GM12878 (cell line): ENCODE results near the gene GJB4. TPM values are rescaled to one million over a fixed set of nuclear protein-coding genes. Genes with fewer than 3 reads are reported as not detected.

ENCODE experiments used
- ATAC-seq: fragments of 200-7000 bp; cut with Tn5 transposase; 3 replicates; pipeline ENCODE4 v1.9.1; 2020; ENCODE audit warnings: mild to moderate bottlenecking, moderate library complexity
- BruUV-seq: library from RNA; stranded (reverse); fragments of 400-500 nt; replicated peaks from 2 replicates; lab custom pipeline; 2021; lab: Mats Ljungman, UMichigan
- CTCF ChIA-PET: fragments of 300-600 bp; sonication (Branson Sonifier 250); formaldehyde crosslinking; extraction: SDS; loops from one replicate; lab custom pipeline; 2021; ENCODE audit warnings: inconsistent platforms; lab: Yijun Ruan, JAX
- POLR2A ChIA-PET: fragments of 350-600 bp; formaldehyde crosslinking; extraction: SDS; loops from one replicate; lab custom pipeline; 2021; ENCODE audit warnings: inconsistent platforms; lab: Charles Lee
- RAD21 ChIA-PET: fragments of 300-600 bp; sonication (Branson Sonifier 250); formaldehyde crosslinking; loops from one replicate; lab custom pipeline; 2023; ENCODE audit warnings: antibody characterized with exemption; ENCODE audit not compliant: unreplicated experiment; lab: Charles Lee
- SMC1A ChIA-PET: fragments of 300-600 bp; sonication (Branson Sonifier 250); formaldehyde crosslinking; loops from one replicate; lab custom pipeline; 2023; ENCODE audit not compliant: unreplicated experiment, uncharacterized antibody; lab: Charles Lee
- DNase-seq: peaks from one replicate; pipeline ENCODE4 v3.0.0-alpha.2; 2011; ENCODE audit warnings: low read depth, low spot score
- FAIRE-seq: peaks from 3 replicates; lab custom pipeline; 2011; peaks lifted over from hg19 to GRCh38; lab: Jason Lieb, UNC
- H2AFZ ChIP-seq: 2 replicates; pipeline ENCODE4 v1.6.0; 2011; ENCODE audit warnings: low read depth, low read length, control low read depth; ENCODE audit not compliant: control insufficient read depth
- H3K27ac ChIP-seq: 2 replicates; pipeline ENCODE4 v1.5.1; 2011; ENCODE audit warnings: control low read depth; ENCODE audit not compliant: control insufficient read depth, insufficient read depth
- H3K27me3 ChIP-seq, 2 experiments: replicated peaks in 1 of 2; 2 replicates each; pipeline versions ENCODE4 v1.6.0 to v1.6.1; 2011; ENCODE audit warnings: low read length in 1 of 2; ENCODE audit not compliant: control insufficient read depth in 2 of 2, insufficient read depth in 2 of 2
- H3K36me3 ChIP-seq, 2 experiments: 2 replicates each; pipeline ENCODE4 v1.5.1; 2011; ENCODE audit warnings: low read length in 1 of 2; ENCODE audit not compliant: control insufficient read depth in 2 of 2, insufficient read depth in 2 of 2
- H3K4me1 ChIP-seq: 2 replicates; pipeline ENCODE4 v1.6.1; 2011; ENCODE audit warnings: mild to moderate bottlenecking, low read length, moderate library complexity, mixed read lengths; ENCODE audit not compliant: control insufficient read depth, insufficient read depth
- H3K4me2 ChIP-seq: 2 replicates; pipeline ENCODE4 v1.6.0; 2011; ENCODE audit warnings: control low read depth; ENCODE audit not compliant: control insufficient read depth, insufficient read depth
- H3K4me3 ChIP-seq: fragments of 200-600 bp; sonication (generic); 2 replicates; pipeline ENCODE4 v1.5.1; 2016
- H3K79me2 ChIP-seq: 2 replicates; pipeline ENCODE4 v1.6.0; 2011; ENCODE audit warnings: low read length; ENCODE audit not compliant: control insufficient read depth, insufficient read depth
- H3K9ac ChIP-seq: 2 replicates; pipeline ENCODE4 v1.8.0; 2011; ENCODE audit warnings: low read length, control low read depth, mixed read lengths; ENCODE audit not compliant: control insufficient read depth, insufficient read depth
- H3K9me3 ChIP-seq: replicated peaks from 3 replicates; pipeline ENCODE4 v1.5.1; 2011; ENCODE audit warnings: mild to moderate bottlenecking, low read length; ENCODE audit not compliant: control insufficient read depth, insufficient read depth
- H4K20me1 ChIP-seq: 2 replicates; pipeline ENCODE4 v1.6.0; 2011; ENCODE audit not compliant: control insufficient read depth, insufficient read depth
- BCLAF1 ChIP-seq: fragments of 450-650 bp; IDR thresholded peaks from 2 replicates; pipeline ENCODE4 v1.6.1; 2017; ENCODE audit warnings: antibody characterized with exemption, mild to moderate bottlenecking, moderate library complexity
- CUX1 ChIP-seq: IDR thresholded peaks from 2 replicates; pipeline ENCODE4 v1.6.1; 2012; ENCODE audit warnings: improper control_type of control experiment, low read depth, low read length; ENCODE audit not compliant: insufficient replicate concordance
- KAT2A ChIP-seq: conservative IDR thresholded peaks from 2 replicates; pipeline ENCODE4 v1.6.1; 2011; ENCODE audit warnings: low read depth, low read length; ENCODE audit not compliant: control insufficient read depth
- USF1 ChIP-seq: IDR thresholded peaks from 2 replicates; pipeline ENCODE4 v1.6.1; 2011; ENCODE audit warnings: borderline replicate concordance, low read depth, mild to moderate bottlenecking, moderate library complexity, mixed read lengths, low read length; ENCODE audit not compliant: insufficient read depth; ENCODE audit errors: extremely low read length
- WGBS: methylation state at CpG from one replicate; pipeline ENCODE4 v1.1.6; 2016; ENCODE audit warnings: low lambda C conversion rate; ENCODE audit not compliant: insufficient replicate concordance, insufficient coverage; ENCODE audit errors: missing lambda C conversion rate; 5-methylcytosine and 5-hydroxymethylcytosine counted together
- in situ Hi-C: fragments of 300-500 bp; cut with MboI; formaldehyde crosslinking; loops from 9 replicates; pipeline ENCODE4 v1.14.3; 2018; ENCODE audit warnings: mixed read lengths
- intact Hi-C: fragments of 100-400 bp; cut with micrococcal nuclease; formaldehyde crosslinking; loops from one replicate; pipeline ENCODE4 v1.14.2; 2022; ENCODE audit not compliant: unreplicated experiment
- polyA plus RNA-seq, 11 experiments: library from polyadenylated mRNA; depleted of rRNA in 4 of 11; unstranded in 6 of 11; stranded (reverse) in 5 of 11; fragments of >200 nt; fragmentation: Nextera tagmentation in 4 of 11; fragmentation: Illumina TruSeq in 1 of 11; extraction: Ambion mirVana in 4 of 11; extraction: Trizol in 1 of 11; gene quantifications; 1 replicate in 1 of 11; 2 replicates in 10 of 11; pipeline versions ENCODE4 v1.2.1 to v1.2.3, GENCODE V29; 2011 to 2016; ENCODE audit warnings: inconsistent platforms in 2 of 11, missing spikeins in 2 of 11, low read depth in 1 of 11
- total RNA-seq, 4 experiments: library from RNA; depleted of rRNA in 3 of 4; stranded (reverse); fragments of >200 nt in 3 of 4; fragmentation: Illumina TruSeq in 1 of 4; extraction: Trizol in 1 of 4; gene quantifications; 2 replicates each; pipeline versions ENCODE4 v1.2.1 to v1.2.3, GENCODE V29; 2013 to 2021

The GJB4 gene
- total and polyA plus RNA-seq, 10 of the 15 experiments (the other 5 are each of a cell fraction or from before 2014, with no cell fraction given) = not detected

- TF ChIP-seq CUX1 (no peak), KAT2A (no peak)
Observed at GRCh38 chr1:34758751-34759150, 789 bp upstream of the GJB4 start (continued).

GRCh38 chr1:34761176-34761761, 1.7 kb downstream of the GJB4 start:
- no peaks in the 10 kb centered on the region for H3K4me1 ChIP-seq
- no peaks in the 10 kb centered on the region for H3K9me3 ChIP-seq
- H3K4me2 ChIP-seq = no peak overlapping the region
- in situ Hi-C loops = no loop called here
- no peak for ATAC-seq
- RAD21 ChIA-PET = no interaction called here
- TF ChIP-seq BCLAF1 (no peak), USF1 (peak; percentile 33)
- WGBS = 44% methylated on average over 33 of the region's 33 CpGs
- H3K9ac ChIP-seq = no peak overlapping the region
- no peak overlapping the region for H2AFZ ChIP-seq
- SMC1A ChIA-PET = no interaction called here
- intact Hi-C loops = no loop called here
- no peaks in the 10 kb centered on the region for H3K36me3 ChIP-seq
- no peaks in the 10 kb centered on the region for H4K20me1 ChIP-seq
- no peak overlapping the region for H3K4me3 ChIP-seq
- H3K79me2 ChIP-seq = no peaks in the 10 kb centered on the region
- no peak overlapping the region for H3K27ac ChIP-seq
- no peak for FAIRE-seq
- POLR2A ChIA-PET = no interaction called here
- CTCF ChIA-PET = no interaction called here
- DNase-seq = no peak
- H3K27me3 ChIP-seq = no peaks in the 10 kb centered on the region; a peak in 2 of 4 replicates
- BruUV-seq = no TSS peak
